DOHH2 (cell line): ENCODE data around the gene NIN.

Experiments used
- EZH2phosphoT487 ChIP-seq: fragments of 200-600 bp; sonication (generic); IDR thresholded peaks from 2 replicates; pipeline ENCODE4 v1.6.1; 2017; ENCODE audit warnings: borderline replicate concordance, mild to moderate bottlenecking, antibody characterized with exemption, low read length, moderate library complexity, mixed read lengths
- TF ChIP-seq, protein P1 (sequence below): fragments of 200-600 bp; sonication (generic); IDR thresholded peaks from one replicate; pipeline ENCODE4 v1.5.1; 2014; ENCODE audit warnings: antibody characterized with exemption, mild to moderate bottlenecking, low read depth, low read length; ENCODE audit not compliant: poor library complexity, severe bottlenecking

DNA sequence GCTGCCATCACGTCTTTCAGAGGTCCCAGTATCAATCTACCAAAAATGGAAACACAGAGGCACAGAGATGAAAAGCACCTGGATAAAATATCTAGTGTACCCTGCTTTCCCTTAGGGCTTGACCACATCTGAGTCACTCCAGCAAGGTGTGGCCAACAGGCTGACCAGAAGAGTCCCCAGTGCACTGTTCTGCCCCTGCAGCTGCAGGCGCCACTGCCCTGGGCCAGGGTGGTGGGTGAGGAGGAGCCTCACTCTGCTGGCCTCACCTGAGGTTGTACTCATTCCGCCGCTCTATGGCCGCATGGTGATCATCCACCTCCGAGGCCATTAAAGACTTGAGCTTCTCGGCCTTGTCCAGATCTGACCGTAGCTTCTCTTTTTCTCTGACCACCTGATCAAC is 60.4 kb downstream of the NIN start:
- TF ChIP-seq, protein P1, sequence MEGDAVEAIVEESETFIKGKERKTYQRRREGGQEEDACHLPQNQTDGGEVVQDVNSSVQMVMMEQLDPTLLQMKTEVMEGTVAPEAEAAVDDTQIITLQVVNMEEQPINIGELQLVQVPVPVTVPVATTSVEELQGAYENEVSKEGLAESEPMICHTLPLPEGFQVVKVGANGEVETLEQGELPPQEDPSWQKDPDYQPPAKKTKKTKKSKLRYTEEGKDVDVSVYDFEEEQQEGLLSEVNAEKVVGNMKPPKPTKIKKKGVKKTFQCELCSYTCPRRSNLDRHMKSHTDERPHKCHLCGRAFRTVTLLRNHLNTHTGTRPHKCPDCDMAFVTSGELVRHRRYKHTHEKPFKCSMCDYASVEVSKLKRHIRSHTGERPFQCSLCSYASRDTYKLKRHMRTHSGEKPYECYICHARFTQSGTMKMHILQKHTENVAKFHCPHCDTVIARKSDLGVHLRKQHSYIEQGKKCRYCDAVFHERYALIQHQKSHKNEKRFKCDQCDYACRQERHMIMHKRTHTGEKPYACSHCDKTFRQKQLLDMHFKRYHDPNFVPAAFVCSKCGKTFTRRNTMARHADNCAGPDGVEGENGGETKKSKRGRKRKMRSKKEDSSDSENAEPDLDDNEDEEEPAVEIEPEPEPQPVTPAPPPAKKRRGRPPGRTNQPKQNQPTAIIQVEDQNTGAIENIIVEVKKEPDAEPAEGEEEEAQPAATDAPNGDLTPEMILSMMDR = no peak
- TF ChIP-seq EZH2phosphoT487 = no peak
